HG02885 (cell line): ENCODE results near the gene MAN1B1.

Source experiments
- ATAC-seq: cut with Tn5 transposase; IDR thresholded peaks from one replicate; pipeline ENCODE4 v1.9.1; 2021; ENCODE audit warnings: mild to moderate bottlenecking; ENCODE audit not compliant: unreplicated experiment, poor library complexity

Gene MAN1B1

DNA sequence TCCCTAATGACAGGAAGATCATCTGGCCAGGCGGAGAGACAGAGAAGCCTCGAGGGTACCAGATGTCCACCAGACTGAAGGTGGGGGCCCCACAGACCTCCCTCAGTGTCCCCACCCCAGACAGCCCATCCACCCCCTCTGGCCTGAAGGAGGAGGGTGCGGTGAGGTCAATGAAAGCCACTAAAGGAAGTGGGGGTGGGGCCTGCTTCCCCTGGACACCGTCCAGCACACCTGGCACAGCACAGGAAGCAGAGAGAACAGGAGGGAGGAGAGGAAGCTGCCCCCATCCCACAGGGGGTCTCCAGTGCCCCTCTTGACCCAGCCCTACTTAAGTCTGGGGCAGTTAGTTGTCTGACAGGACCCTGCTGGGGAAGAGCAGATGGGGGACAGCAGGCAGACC lies 71.8 kb downstream of the MAN1B1 start:
- no peak for ATAC-seq
